Fibroblast of the aortic adventitia (primary cell): ENCODE results near the gene VWA8. TPM values are rescaled to one million over a fixed set of nuclear protein-coding genes. Genes with fewer than 3 reads are reported as not detected.

Experiments
- DNase-seq: peaks from one replicate; pipeline ENCODE4 v3.0.0-alpha.2; 2010; ENCODE audit warnings: low read depth
- H3K4me3 ChIP-seq: 2 replicates; pipeline ENCODE4 v1.5.1; 2011; ENCODE audit warnings: low read depth, mild to moderate bottlenecking, control low read depth, low read length, moderate library complexity
- CTCF ChIP-seq: IDR thresholded peaks from 2 replicates; pipeline ENCODE4 v1.5.1; 2011; ENCODE audit warnings: mild to moderate bottlenecking, low read length, control low read depth, inconsistent platforms; ENCODE audit not compliant: insufficient read depth
- total RNA-seq: library from RNA; depleted of rRNA; stranded (reverse); fragments of >200 nt; gene quantifications from 2 replicates; pipeline ENCODE4 v1.2.3, GENCODE V29; 2012; ENCODE audit warnings: low replicate concordance

The VWA8 gene
- total RNA-seq, 1 donor = 27.2 TPM

- DNase-seq = peak; percentile 88
- no peak for TF ChIP-seq CTCF
- H3K4me3 ChIP-seq = no peak overlapping the region
Observed at GRCh38 chr13:41645331-41645730, 315.6 kb downstream of the VWA8 start.

GRCh38 chr13:41644742-41645141, 316.2 kb downstream of the VWA8 start:
- no peak overlapping the region for H3K4me3 ChIP-seq
- TF ChIP-seq CTCF = no peak
- no peak for DNase-seq

- no peak overlapping the region for H3K4me3 ChIP-seq
- no peak for DNase-seq
- TF ChIP-seq CTCF = no peak
Observed at GRCh38 chr13:41643507-41643906, 317.4 kb downstream of the VWA8 start.

GRCh38 chr13:41641961-41642360, 318.9 kb downstream of the VWA8 start:
- TF ChIP-seq CTCF = no peak
- no peak overlapping the region for H3K4me3 ChIP-seq
- DNase-seq = no peak

GRCh38 chr13:41641429-41641828, 319.5 kb downstream of the VWA8 start:
- no peak overlapping the region for H3K4me3 ChIP-seq
- TF ChIP-seq CTCF = no peak
- DNase-seq = no peak

- no peak for TF ChIP-seq CTCF
- DNase-seq = peak; percentile 22
- H3K4me3 ChIP-seq = no peak overlapping the region
Observed at GRCh38 chr13:41639955-41640780, 320.7 kb downstream of the VWA8 start.

GRCh38 chr13:41639237-41639904, 321.5 kb downstream of the VWA8 start:
- DNase-seq = no peak
- no peak overlapping the region for H3K4me3 ChIP-seq
- TF ChIP-seq CTCF = no peak
